Metanephros (tissue), 2 donors: Measurements from ENCODE around the gene COX5A. TPM values are rescaled to one million over a fixed set of nuclear protein-coding genes. Genes with fewer than 3 reads are reported as not detected.

Experiments used
- small RNA-seq: library from RNA; depleted of rRNA; stranded (forward); fragments of <200 nt; gene quantifications from one replicate; pipeline ENCODE3, GENCODE V24; 2014; ENCODE audit warnings: low replicate concordance
- total RNA-seq: library from RNA; depleted of rRNA; stranded (reverse); fragments of >200 nt; gene quantifications from one replicate; pipeline ENCODE4 v1.2.3, GENCODE V29; 2014

COX5A gene
- 103 TPM for total RNA-seq

GRCh38 chr15:74937590-74938371 is at the start of gene COX5A:
TSS of gene COX5A (minus strand) at chr15:74938073. CDS start at chr15:74938014, 59 bp downstream.

GRCh38 chr15:74956648-74957475 is 19.0 kb upstream of the COX5A start, which contains the start of gene RPP25:
TSS of gene RPP25 (minus strand) at chr15:74956772. CDS start at chr15:74956583, 189 bp downstream.

GRCh38 chr15:74906450-74907162 is 31.3 kb downstream of the COX5A start, which contains the start of gene FAM219B:
TSS of gene FAM219B (minus strand) at chr15:74906851. CDS start at chr15:74906800, 51 bp downstream.

GRCh38 chr15:74889883-74890664 is 47.8 kb downstream of the COX5A start, which contains the start of gene MPI:
TSS of gene MPI (plus strand) at chr15:74890042. CDS start at chr15:74890074, 32 bp downstream.

GRCh38 chr15:74873036-74873755 is 64.7 kb downstream of the COX5A start, which contains the start of gene SCAMP2:
TSS of gene SCAMP2 (minus strand) at chr15:74873365. CDS start at chr15:74873255, 110 bp downstream.

Small RNAs within 50 kb of the gene (small RNA-seq; reads per million reads assigned to genes)
- not detected for gene RF00019

Other genes starting within 250 kb of the COX5A start
- 23.4 TPM for gene EDC3, start 242.0 kb downstream of the COX5A start, total RNA-seq
- not detected for gene CYP1A1, start 212.5 kb downstream of the COX5A start, total RNA-seq
- not detected for gene CYP1A2, start 189.2 kb downstream of the COX5A start, total RNA-seq
- gene CSK, start 156.0 kb downstream of the COX5A start, total RNA-seq, result 37.5 TPM
- not detected for gene LMAN1L, start 125.2 kb downstream of the COX5A start, total RNA-seq
- not detected for gene CPLX3, start 111.4 kb downstream of the COX5A start, total RNA-seq
- 23.4 TPM for gene ULK3, start 94.9 kb downstream of the COX5A start, total RNA-seq
- gene SCAMP2, start 64.7 kb downstream of the COX5A start, total RNA-seq, result 56.7 TPM
- 55.2 TPM for gene MPI, start 48.0 kb downstream of the COX5A start, total RNA-seq
- gene FAM219B, start 31.2 kb downstream of the COX5A start, total RNA-seq, result 54.7 TPM
- 3.0 TPM for gene RPP25, start 18.7 kb upstream of the COX5A start, total RNA-seq
- gene SCAMP5, start 57.5 kb upstream of the COX5A start, total RNA-seq, result 14.1 TPM
- gene PPCDC, start 85.5 kb upstream of the COX5A start, total RNA-seq, result 21.3 TPM